SK-N-MC (cell line): ENCODE measurements around the gene ATAD2B.

Source experiments
- EZH2 ChIP-seq: fragments of 200-600 bp; sonication (generic); IDR thresholded peaks from one replicate; pipeline ENCODE4 v1.6.1; 2017; ENCODE audit warnings: antibody characterized with exemption
- POLR2AphosphoS5 ChIP-seq: IDR thresholded peaks from 2 replicates; pipeline ENCODE4 v1.6.1; 2012; ENCODE audit warnings: mild to moderate bottlenecking, low read depth, low read length, borderline replicate concordance

DNA sequence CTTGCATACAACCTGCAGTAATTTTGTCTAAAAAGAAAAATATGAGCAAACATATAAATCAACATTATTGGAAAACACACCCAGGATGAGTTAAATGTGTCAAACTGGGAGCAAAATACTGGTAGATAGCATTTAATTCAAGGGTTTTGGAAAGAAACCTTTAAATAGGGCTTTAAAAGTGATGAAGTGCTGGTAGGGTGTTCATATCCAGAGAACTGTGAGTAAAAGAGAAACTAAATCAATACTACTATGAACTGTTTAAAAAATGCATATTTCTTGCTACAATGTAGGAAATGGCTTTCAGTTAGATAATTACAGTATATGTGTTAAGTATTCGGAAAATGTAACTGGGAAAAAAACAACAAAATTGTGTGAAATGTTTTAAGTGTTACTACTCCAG, 117.8 kb downstream of the ATAD2B start:
- TF ChIP-seq EZH2 (no peak), POLR2AphosphoS5 (no peak)
